GM08714 (cell line): ENCODE results near the gene SELP.

Experiments
- H3K4me3 ChIP-seq: fragments of 200-500 bp; sonication (Bioruptor generic); 2 replicates; pipeline ENCODE4 v1.5.1; 2014; ENCODE audit warnings: mild to moderate bottlenecking, low read length, inconsistent platforms
- ZNF274 ChIP-seq: IDR thresholded peaks from 2 replicates; pipeline ENCODE4 v1.6.1; 2012; ENCODE audit warnings: mild to moderate bottlenecking, low read depth, low read length

SELP gene

DNA sequence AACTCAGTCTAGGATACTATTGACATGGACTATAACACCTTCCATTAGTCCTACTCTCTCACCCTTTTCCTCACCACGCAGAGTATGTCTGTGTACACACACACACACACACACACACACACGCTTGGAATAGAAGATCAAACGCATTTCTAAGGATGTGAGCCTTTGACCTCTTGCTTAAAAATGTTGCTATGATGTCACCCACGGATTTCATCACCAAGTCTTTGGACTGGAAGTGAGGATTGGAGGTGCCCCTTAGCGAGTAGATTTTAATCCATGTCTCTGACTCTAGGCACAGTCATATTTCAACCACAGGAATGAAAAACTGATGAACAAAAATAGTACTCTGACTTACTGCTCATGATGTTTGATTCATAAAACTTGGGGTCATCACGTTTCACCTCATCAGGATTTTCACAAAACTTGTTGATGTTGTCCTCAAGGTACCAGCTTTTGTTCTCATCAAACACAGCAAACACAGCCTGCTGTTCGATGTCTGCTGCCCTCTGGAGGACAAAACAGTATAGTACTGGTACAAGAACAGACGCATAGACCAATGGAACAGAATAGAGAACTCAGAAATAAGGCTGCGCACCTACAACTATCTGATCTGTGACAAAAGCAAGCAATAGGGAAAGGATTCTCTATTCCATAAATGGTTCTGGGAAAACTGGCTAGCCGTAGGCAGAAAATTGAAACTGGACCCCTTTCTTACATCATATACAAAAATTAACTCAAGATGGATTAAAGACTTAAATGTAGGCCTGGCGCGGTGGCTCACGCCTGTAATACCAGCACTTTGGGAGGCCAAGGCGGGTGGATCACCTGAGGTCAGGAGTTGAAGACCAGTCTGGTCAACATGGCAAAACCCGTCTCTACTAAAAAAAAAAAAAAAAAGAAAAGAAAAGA, 83.6 kb downstream of the SELP start:
- no peak for TF ChIP-seq ZNF274
- H3K4me3 ChIP-seq = no peak overlapping the region

DNA sequence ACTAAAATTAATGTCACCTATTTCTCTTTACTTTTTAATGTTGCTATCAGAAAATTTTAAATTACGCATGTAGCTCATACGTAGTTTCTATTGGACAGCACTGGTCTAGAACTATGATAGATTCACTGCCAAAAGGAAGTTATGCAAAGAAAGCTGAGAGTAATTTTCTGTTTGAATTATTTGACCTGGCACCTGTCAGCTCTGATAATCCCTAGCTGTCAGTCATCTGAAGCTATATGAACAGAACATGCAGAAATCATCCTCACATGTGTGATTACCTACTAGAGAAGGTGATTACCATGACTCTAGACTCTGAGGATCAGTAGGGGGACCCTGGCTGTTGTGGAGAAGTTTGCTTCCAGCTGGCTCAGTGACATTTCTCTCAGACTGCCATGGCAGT, 84.5 kb downstream of the SELP start:
- TF ChIP-seq ZNF274 = no peak
- no peak overlapping the region for H3K4me3 ChIP-seq

DNA sequence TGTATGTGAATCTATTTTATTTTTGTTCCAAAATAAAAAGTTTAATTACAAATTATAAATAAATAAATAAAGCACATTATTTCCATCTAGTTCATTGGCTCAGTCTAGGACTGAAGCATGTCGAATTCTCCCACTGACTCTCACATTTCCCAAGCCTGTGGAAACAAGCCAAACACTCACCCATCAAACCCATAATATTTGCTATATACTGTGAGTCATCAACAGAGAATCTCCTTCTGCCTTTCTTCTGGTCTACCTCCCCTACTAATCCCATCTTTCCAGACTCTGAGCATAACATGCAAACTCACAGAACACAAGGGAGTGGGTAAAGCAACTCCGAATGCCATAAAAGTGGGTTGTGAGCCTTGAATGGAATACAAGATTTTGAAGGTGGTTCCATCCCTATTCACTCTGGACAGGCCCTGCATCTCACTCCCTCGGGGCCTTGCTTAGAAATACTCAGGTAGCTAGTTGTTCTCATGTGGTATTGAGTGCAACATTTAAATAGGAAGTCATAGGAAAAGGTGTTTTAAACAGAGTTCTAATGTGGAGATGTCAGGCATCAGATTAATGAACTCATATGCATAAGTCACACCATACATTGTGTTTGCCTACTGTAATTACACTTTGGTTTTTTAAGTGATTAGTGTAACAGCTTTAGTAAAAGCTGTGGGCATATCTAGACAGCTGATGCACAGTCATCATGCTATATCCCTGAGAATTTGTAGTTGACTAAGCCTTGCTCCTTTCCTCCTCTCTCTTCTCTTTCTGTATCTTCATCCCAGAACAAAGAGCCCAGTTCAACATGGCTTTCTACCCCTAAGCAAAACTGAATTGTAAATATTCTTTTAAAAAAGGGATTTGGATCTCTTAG, 90.7 kb downstream of the SELP start:
- no peak for TF ChIP-seq ZNF274
- H3K4me3 ChIP-seq = no peak overlapping the region
